ENCODE measurements around the gene PLAGL1.

Gene PLAGL1

DNA sequence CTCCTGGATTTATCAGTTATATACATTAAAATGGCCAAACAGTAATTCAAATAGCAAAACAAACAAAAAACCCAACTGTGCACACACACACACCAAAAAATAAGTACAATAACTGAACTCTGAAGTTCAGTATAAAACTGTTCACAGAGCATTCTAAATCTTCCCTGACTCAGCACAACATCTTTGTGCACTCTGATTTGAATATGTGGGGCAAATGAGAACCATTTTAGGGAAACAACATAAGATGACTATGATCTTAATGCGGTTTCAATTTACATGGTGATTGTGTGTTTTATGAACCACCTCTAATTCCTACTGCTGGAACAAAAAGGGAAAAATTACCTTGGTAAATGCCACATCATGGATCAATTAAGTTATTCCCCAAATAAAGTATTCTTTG lies 41.7 kb downstream of the PLAGL1 start:
- no peak overlapping the region for H3K27ac Mint-ChIP-seq
- H3K27me3 Mint-ChIP-seq = peaks cover 4% of the 10 kb centered on the region
- CTCF ChIA-PET = no interaction called here

DNA sequence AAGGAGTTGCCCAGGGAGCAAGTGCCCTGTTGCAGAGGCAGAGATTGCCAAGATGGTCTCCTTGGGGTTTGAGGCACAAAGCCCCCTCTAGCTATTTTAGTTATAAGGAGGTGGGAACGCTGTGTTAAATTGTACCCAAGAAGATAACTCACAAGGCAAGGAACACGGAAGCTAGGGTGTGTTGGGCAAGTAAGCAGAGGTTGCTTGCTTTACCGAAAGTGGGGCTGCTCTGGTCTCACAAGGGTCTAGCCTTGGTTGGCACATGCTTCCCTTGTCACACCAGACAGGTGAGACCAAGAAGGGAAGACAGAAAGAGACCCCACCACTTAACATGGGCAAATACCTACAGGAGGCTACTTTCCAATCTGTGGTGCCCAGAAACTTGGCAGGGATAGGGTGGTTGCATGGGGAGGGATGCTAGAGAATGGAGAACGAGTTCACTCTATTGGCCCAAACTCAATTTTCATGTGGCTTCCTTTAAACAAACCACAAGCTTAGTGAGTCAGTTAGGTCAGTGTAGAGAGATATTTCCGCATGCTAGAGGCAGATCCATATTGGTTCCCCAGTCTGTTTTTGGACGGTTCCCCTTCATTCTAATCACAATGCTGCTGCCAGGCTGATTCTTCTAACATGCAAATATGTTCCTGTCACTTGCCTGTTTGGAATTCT lies 42.4 kb downstream of the PLAGL1 start:
- no peak for DNase-seq
- no peaks in the 10 kb centered on the region for H3K9me3 Mint-ChIP-seq
- CTCF ChIA-PET = interaction anchor here (0.5 to 0.7 kb wide), 2 partner anchors 14 to 48 kb away, joined by 3 read pairs; no protein-coding TSS in a partner anchor

More for the DNA sequence above, 41.7 kb downstream of the PLAGL1 start:
- H3K4me3 Mint-ChIP-seq = no peak overlapping the region
- no peak for DNase-seq
- no peaks in the 10 kb centered on the region for H3K4me1 Mint-ChIP-seq
- no peaks in the 10 kb centered on the region for H3K36me3 Mint-ChIP-seq
- H3K9me3 Mint-ChIP-seq = no peaks in the 10 kb centered on the region

DNA sequence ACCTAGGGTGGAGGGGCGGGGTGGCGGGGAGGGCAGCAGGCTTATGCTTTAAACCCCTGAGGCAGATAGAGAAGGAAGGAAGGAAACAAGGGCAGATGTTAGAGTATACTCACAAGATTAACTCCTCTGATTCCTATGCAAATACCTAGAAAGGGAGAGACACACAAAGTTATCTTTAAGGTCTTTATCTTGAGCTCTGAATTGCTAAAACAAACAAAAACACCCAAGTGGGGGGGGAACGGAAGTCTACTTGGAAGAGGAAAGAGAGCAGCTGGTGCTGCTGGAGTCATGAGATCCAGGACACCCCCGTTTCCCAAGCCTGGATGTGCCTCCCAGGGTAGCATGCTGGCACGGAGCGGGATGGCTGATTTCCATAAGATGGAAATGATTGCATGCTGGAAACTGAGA lies 43.4 kb downstream of the PLAGL1 start:
- CTCF ChIA-PET = no interaction called here
- no peaks in the 10 kb centered on the region for H3K36me3 Mint-ChIP-seq
- H3K9me3 Mint-ChIP-seq = no peaks in the 10 kb centered on the region
- peaks cover 1% of the 10 kb centered on the region for H3K27me3 Mint-ChIP-seq
- H3K27ac Mint-ChIP-seq = no peak overlapping the region
- H3K4me3 Mint-ChIP-seq = no peak overlapping the region
- no peak for DNase-seq
- no peaks in the 10 kb centered on the region for H3K4me1 Mint-ChIP-seq

More for the DNA sequence above, 42.4 kb downstream of the PLAGL1 start:
- Mint-ChIP-seq H3K27me3 (peaks cover 4% of the 10 kb centered on the region), H3K4me1 (no peaks in the 10 kb centered on the region), H3K36me3 (no peaks in the 10 kb centered on the region), H3K4me3 (no peak overlapping the region), H3K27ac (no peak overlapping the region)

DNA sequence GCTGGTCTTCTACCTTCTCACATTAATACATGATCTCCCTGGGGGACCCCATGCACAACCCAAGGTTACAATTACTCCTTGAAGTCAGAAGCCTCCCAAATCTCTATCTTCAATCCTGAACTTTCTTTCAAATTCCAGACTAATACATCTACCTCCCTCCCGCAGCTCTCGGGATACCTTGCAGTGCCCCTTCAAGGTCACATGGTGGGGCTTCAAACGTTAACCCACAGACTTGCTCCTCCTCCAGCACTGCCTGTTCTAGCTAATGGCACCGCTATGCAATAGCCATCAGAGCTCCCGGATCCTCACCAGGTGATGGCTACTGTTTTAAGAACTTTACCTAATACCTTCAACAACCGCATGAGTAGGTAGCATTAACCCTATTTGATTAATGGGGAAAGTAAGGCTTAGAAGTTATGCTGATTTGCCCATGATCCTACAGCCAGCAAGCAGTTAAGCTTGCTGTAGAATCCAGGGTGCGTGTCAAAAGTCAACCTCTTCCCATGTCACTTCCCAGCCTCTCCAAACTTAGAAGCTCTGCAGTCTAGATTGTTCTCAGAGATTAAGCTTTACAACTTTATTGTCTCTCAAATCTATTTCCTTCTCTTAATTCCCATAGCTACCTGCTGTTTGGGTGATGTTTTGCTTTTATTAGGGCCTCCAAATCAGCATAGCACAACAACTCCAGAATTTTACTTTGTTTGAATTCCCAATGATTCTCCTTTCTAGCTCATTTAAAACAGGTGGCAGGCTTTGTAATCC lies 44.7 kb downstream of the PLAGL1 start:
- Mint-ChIP-seq H3K4me1 (no peaks in the 10 kb centered on the region), H3K27ac (no peak overlapping the region), H3K9me3 (no peaks in the 10 kb centered on the region), H3K27me3 (no peaks in the 10 kb centered on the region), H3K4me3 (no peak overlapping the region), H3K36me3 (no peaks in the 10 kb centered on the region)
- CTCF ChIA-PET = no interaction called here
- no peak for DNase-seq

DNA sequence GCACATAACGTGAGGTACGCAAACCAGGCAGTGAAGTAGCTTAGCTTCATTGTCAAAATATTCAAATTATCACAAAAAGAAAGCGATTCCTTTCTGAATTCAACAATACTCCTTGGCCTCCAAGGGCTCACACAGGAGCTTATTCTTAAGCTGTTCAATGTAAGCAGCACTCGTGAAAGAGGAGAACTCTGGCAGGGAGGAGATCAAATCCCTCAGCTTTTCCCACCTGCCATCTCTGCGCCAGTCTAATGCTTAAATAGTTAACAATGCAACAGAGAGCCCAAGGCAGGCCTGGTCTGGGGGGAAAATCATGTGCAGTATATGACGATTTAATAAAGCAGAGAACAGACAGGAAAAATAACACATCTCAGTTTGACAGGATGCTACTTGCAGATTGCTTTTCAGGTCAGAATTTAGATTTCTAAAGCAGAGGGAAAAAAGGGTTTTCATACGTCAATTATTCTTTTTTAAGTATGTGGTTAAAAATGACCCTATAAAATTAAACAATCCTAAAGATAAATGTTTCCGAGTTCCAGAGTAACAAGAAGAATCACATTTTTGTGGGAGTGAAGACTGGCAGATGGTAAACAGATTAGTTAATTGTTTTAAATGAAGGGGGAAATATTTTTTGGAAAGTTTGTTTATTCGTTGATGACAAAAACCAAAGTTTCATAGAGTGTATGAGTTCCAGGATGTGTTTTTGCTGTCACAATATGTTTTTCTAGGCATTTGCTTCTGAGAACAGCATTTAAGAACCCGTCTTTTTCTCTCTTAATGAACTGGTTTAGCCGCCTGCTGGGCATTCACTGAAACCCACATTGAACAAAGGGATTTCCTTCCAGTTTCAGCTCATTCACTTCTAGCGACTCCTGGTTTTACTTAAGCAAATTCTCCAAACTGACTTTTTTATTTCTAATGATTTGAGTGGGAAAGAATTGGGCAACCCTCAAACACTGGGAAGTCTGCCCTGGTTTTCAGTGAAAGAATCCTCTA lies 45.9 kb downstream of the PLAGL1 start:
- no peaks in the 10 kb centered on the region for H3K27me3 Mint-ChIP-seq
- H3K4me1 Mint-ChIP-seq = no peaks in the 10 kb centered on the region
- H3K27ac Mint-ChIP-seq = no peak overlapping the region
- H3K4me3 Mint-ChIP-seq = no peak overlapping the region
- DNase-seq = no peak
- CTCF ChIA-PET = interaction anchor here (1.4 kb wide), 1 partner anchor 387 kb away, joined by 3 read pairs; no protein-coding TSS in a partner anchor
- no peaks in the 10 kb centered on the region for H3K9me3 Mint-ChIP-seq
- no peaks in the 10 kb centered on the region for H3K36me3 Mint-ChIP-seq

DNA sequence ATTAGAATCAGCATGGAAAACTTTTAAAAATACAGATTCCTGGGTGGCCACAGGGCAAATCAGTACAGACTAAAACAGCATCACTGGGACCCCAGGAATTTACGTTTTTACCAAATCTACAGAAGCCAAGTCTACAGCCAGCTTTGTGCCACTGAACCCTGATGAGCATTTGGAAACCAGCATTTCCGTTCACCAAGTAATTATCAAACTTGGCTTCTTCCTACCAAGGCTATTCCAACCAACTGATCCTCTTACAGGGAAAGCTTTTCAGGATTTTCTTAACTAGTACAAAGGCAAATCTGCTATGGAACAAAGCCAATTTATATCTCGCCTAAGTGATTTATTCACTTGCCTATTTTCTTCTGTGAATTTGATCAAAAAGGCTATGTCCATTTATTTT lies 47.0 kb downstream of the PLAGL1 start:
- no peaks in the 10 kb centered on the region for H3K4me1 Mint-ChIP-seq
- no peaks in the 10 kb centered on the region for H3K27me3 Mint-ChIP-seq
- no peak for DNase-seq
- no peak overlapping the region for H3K4me3 Mint-ChIP-seq
- H3K27ac Mint-ChIP-seq = no peak overlapping the region
- no peaks in the 10 kb centered on the region for H3K36me3 Mint-ChIP-seq
- CTCF ChIA-PET = no interaction called here
- no peaks in the 10 kb centered on the region for H3K9me3 Mint-ChIP-seq

DNA sequence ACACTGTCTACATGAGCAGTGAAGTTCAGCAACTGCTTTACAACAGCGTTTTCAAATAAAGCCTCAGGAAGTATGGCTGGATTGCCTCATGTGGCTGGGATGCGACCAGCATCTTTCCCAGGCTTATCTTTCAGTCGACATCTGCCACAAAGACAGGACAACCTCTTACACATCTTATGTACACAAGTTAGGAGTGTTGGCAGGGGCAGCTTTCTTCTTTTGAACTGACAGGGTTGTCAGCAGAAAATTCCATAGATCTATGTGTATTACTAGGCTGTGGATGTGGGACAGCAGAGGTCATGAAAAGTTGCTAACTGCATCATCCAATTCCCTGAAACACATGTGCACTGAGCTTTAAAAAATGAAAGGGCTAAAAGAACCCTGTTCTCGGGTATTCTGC lies 48.1 kb downstream of the PLAGL1 start:
- Mint-ChIP-seq H3K27me3 (no peaks in the 10 kb centered on the region), H3K4me1 (no peaks in the 10 kb centered on the region), H3K9me3 (no peaks in the 10 kb centered on the region), H3K4me3 (no peak overlapping the region), H3K27ac (no peak overlapping the region), H3K36me3 (no peaks in the 10 kb centered on the region)
- DNase-seq = no peak
- CTCF ChIA-PET = interaction anchor here (1.0 kb wide), 1 partner anchor 21 kb away, joined by 3 read pairs; no protein-coding TSS in a partner anchor

DNA sequence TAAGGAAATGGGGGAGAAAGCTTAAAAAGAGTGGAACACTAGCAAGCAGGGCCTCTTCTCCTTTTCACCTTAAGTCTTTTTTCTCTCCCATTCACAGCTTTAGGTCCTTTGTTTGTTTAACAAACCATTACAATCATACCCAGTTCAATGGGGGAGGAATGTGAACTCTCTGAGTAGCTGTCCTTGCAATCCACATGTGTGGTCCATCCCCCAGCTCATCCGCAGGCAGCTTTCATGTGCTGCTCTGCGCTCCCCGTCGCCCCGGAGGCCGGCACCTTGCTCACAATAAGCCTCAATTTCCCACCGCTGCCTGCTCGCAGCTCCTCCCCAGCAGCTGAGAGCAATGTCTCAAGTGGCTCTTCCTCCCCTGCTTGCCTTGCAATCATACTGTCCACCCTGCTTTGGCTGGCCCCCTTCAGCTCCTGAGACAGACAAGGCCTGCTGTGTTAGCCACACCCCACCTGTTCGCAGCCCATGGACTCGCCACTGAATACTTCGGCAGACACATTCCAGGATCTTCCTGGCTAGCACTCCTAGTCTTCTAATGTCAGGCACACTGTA lies 49.1 kb downstream of the PLAGL1 start:
- Mint-ChIP-seq H3K9me3 (no peaks in the 10 kb centered on the region), H3K4me1 (no peaks in the 10 kb centered on the region), H3K36me3 (no peaks in the 10 kb centered on the region), H3K27ac (no peak overlapping the region), H3K27me3 (no peaks in the 10 kb centered on the region), H3K4me3 (no peak overlapping the region)
- CTCF ChIA-PET = interaction anchor here (1.0 to 3.5 kb wide), 2 partner anchors 19 to 20 kb away, joined by 3 to 14 read pairs; no protein-coding TSS in a partner anchor
- no peak for DNase-seq

DNA sequence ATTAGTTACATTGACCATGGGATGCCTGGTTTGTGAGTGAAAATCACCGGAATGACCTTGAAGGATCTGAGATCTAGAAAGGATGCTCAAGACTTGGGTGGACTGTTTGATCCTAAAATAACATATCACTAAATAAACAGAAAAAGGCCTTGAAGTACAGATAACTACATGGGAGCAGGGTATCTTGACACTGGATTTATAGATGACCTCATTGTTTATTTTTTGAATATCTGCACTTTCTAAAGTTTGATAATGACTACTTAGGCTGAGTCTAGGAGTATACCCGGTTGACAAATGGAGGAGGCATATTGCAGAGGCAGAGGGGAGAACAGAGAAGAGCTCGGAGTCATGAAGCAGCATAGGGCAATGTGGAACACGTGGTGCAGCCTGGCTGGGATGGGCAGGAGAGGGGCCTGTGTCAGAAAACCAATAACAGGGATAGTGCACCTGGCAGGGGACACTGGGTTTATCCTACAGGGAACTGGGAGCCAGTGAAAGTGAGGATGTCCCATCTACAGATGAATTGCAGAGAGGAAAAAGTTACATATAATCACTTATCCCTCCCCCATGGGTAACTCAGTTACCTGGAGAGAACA lies 50.3 kb downstream of the PLAGL1 start:
- H3K27ac Mint-ChIP-seq = no peak overlapping the region

DNA sequence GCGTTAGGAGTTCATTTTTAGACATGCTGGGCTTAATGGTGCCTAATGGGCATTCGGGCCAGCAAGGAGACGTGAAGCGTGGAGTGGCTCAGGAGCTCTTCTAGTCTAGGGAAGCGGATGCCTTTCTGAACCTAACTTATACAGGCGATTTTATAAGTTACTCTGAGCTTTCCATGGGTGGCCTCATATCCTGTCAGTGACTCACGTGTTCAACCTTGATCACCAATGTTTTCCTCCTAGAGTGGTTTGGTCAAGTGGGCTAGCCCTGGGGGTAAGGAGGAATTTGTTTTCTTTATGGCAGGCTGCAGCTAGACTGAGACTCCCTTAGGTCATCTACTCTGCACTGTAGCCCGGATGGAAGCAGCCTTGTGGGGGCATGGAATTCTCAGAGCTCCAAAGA lies 52.1 kb downstream of the PLAGL1 start:
- H3K27me3 Mint-ChIP-seq = no peaks in the 10 kb centered on the region
- no peaks in the 10 kb centered on the region for H3K36me3 Mint-ChIP-seq
- DNase-seq = no peak
- no peak overlapping the region for H3K4me3 Mint-ChIP-seq
- CTCF ChIA-PET = interaction anchor here (3.5 kb wide), 1 partner anchor 16 kb away, joined by 14 read pairs; no protein-coding TSS in a partner anchor
- no peaks in the 10 kb centered on the region for H3K4me1 Mint-ChIP-seq
- no peak overlapping the region for H3K27ac Mint-ChIP-seq
- no peaks in the 10 kb centered on the region for H3K9me3 Mint-ChIP-seq

More for the DNA sequence above, 50.3 kb downstream of the PLAGL1 start:
- DNase-seq = no peak
- Mint-ChIP-seq H3K36me3 (no peaks in the 10 kb centered on the region), H3K9me3 (no peaks in the 10 kb centered on the region), H3K27me3 (no peaks in the 10 kb centered on the region), H3K4me1 (no peaks in the 10 kb centered on the region), H3K4me3 (no peak overlapping the region)
- CTCF ChIA-PET = interaction anchor here (3.5 kb wide), 1 partner anchor 18 kb away, joined by 14 read pairs; no protein-coding TSS in a partner anchor

DNA sequence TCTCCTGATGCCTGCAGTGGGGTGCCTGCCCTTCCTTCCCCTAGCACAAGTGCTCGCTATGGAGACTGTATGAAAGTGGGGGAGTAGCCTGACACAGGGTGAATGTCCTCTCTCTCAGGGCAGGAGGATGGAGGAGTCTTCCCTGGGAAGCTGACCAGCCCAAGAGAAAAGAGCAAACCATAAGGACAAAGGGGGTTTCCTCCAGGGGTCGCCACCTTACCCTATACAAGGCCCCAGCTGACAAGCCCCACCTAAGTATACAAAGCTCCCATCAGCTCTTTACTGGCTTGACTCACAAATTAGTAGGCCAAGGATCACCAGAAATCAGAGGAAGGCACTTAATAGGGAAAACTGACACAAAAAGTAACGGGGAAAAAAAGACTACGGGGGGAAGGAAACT lies 54.1 kb downstream of the PLAGL1 start:
- no peaks in the 10 kb centered on the region for H3K4me1 Mint-ChIP-seq
- no peak overlapping the region for H3K27ac Mint-ChIP-seq
- CTCF ChIA-PET = interaction anchor here (0.6 to 2.0 kb wide), 3 partner anchors 10 to 101 kb away, joined by 3 to 9 read pairs (median 3); no protein-coding TSS in a partner anchor
- no peak for DNase-seq
- H3K36me3 Mint-ChIP-seq = no peaks in the 10 kb centered on the region
- no peak overlapping the region for H3K4me3 Mint-ChIP-seq
- no peaks in the 10 kb centered on the region for H3K9me3 Mint-ChIP-seq
- no peaks in the 10 kb centered on the region for H3K27me3 Mint-ChIP-seq

DNA sequence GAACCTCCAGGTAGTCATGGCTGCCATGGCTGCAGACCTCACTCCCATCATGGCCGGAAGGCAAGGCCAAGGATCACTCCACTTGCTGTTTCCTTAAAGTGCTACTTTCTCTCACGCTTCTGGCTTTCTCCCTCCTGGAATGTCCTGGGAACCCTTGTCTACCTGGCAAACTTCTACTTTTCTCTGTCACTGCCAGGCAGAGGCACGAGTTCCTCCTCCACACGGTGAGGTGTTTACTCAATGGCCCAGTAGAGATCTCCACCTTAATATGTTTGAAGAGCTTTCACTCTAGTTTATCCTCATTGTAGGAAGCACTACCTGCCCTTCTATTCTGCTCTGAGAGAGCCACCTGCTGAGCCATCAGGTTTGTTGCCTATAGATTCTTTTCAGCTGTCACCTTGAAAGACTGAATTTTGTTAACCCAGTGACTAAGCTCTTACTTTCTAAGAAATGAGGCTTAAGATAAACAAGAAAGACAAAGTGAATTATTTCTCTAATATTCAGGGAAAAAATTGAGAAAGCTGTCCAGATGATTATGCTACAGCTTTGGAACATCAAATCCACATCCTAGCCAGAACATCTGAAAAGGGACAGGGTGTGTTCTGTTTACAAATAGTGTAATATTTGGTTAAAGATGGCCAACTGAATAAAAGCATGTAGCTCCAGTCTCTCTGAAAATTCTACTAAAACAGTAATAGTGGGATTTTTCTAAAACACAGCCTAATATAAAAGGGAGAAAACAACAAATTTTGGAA lies 54.9 kb downstream of the PLAGL1 start:
- no peak overlapping the region for H3K27ac Mint-ChIP-seq
- no peak overlapping the region for H3K4me3 Mint-ChIP-seq
- no peaks in the 10 kb centered on the region for H3K36me3 Mint-ChIP-seq
- H3K4me1 Mint-ChIP-seq = no peaks in the 10 kb centered on the region
- DNase-seq = no peak
- CTCF ChIA-PET = interaction anchor here (1.1 to 2.0 kb wide), 3 partner anchors 13 to 101 kb away, joined by 3 to 9 read pairs (median 3); no protein-coding TSS in a partner anchor
- H3K27me3 Mint-ChIP-seq = no peaks in the 10 kb centered on the region
- H3K9me3 Mint-ChIP-seq = no peaks in the 10 kb centered on the region
